ENCODE measurements around the gene DLG5. TPM values are rescaled to one million over a fixed set of nuclear protein-coding genes. Genes with fewer than 3 reads are reported as not detected.

The DLG5 gene
- polyA plus RNA-seq, 2 of the 4 experiments (the other 2 are of a cell fraction), result 17.0 to 30.9 TPM

DNA sequence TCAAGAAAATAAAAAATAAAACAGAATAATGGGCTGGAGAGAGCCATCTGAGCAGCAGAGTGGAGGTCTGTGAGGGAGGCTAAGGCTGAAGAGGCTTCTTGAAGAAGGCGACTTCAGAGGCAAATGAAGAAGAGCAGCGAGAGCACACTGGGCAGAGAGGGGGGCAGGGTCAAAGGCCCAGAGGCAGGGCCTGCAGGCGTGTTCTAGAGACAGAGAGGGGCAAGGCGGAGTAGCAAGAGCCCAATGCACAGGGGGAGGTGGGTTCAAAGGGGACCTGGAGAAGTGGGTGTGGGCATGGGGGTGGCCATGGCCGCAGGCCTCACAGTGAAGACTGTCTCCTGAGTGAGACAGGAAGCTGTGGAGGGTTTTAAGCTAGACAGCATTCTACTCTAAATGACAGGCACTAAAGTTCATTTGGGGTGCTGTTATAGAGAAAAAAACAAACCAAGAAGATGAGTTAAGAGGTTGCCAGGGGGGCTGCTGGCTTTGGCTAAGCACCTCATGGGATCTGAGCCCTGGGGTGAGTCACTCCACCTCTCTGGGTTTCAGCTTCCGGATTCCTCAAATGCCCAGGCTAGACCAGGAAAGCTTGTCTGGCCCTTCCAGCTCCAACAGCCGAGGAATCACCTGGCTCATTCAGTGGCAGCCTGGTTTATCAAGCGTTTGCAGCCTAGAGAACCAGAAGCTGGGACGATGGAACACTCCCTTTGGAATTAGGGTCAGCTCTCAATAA lies 81.7 kb downstream of the DLG5 start:
- Histone ChIP-seq H3K4me2 (peak overlapping the region; percentile 62), H3K4me1 (peaks cover 42% of the 10 kb centered on the region), H3K27ac (peak overlapping the region; percentile 72 to 89), H3K9me3 (no peaks in the 10 kb centered on the region), H3K4me3 (no peak overlapping the region)
- DNase-seq (ENCODE audit: low read depth in 1 of 2, low spot score in 1 of 2) (peak; percentile 70 to 74), FAIRE-seq (no peak), ATAC-seq (peak; percentile 75 to 87; a peak in 4 of 6 replicates)
- ChIA-PET POLR2A (no interaction called here), CTCF (interaction anchor here (0.9 to 1.4 kb wide), 2 partner anchors 80 to 158 kb away, joined by 3 to 6 read pairs; no protein-coding TSS in a partner anchor)
- WGBS (ENCODE audit: missing lambda C conversion rate), result 46% methylated on average over 9 of the region's 9 CpGs
- TF ChIP-seq JUNB (IDR thresholded peaks at IDR 0.05) (0 out of 2 replicates have a peak, but pooled peaks have one; percentile 33), POLR2A (IDR thresholded peaks at IDR 0.05; ENCODE audit: low read length) (no peak), FOSB (CRISPR knock-in tag; IDR thresholded peaks at IDR 0.05) (no peak), FOSL2 (IDR thresholded peaks at IDR 0.05) (no peak), FOSL2 (CRISPR knock-in tag; IDR thresholded peaks at IDR 0.05) (peak; percentile 77), CHD4 (IDR thresholded peaks at IDR 0.05; ENCODE audit: borderline replicate concordance) (no peak), KDM1A (IDR thresholded peaks at IDR 0.05; ENCODE audit: low read depth) (no peak), ZC3H11A (IDR thresholded peaks at IDR 0.05) (no peak), HEYL (CRISPR knock-in tag; IDR thresholded peaks at IDR 0.05) (no peak), SMC3 (IDR thresholded peaks at IDR 0.05) (no peak), RARB (CRISPR knock-in tag; IDR thresholded peaks at IDR 0.05) (no peak), SREBF2 (IDR thresholded peaks at IDR 0.05) (no peak), TP53 (CRISPR knock-in tag; IDR thresholded peaks at IDR 0.05) (0 out of 2 replicates have a peak, but pooled peaks have one; percentile 19), MAFK (IDR thresholded peaks at IDR 0.05; ENCODE audit: partially characterized antibody) (no peak), CHD2 (IDR thresholded peaks at IDR 0.05; ENCODE audit: low read length, partially characterized antibody) (no peak), POLR2AphosphoS2 (conservative IDR thresholded peaks at IDR 0.05; ENCODE audit: low read length) (no peak)
- TF ChIP-seq, protein P1, sequence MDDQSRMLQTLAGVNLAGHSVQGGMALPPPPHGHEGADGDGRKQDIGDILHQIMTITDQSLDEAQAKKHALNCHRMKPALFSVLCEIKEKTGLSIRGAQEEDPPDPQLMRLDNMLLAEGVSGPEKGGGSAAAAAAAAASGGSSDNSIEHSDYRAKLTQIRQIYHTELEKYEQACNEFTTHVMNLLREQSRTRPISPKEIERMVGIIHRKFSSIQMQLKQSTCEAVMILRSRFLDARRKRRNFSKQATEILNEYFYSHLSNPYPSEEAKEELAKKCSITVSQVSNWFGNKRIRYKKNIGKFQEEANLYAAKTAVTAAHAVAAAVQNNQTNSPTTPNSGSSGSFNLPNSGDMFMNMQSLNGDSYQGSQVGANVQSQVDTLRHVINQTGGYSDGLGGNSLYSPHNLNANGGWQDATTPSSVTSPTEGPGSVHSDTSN (IDR thresholded peaks at IDR 0.05), result no peak
- TF ChIP-seq, protein P2, sequence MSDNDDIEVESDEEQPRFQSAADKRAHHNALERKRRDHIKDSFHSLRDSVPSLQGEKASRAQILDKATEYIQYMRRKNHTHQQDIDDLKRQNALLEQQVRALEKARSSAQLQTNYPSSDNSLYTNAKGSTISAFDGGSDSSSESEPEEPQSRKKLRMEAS (IDR thresholded peaks at IDR 0.05), result 0 out of 2 replicates have a peak, but pooled peaks have one; percentile 34
- TF ChIP-seq, protein P3, sequence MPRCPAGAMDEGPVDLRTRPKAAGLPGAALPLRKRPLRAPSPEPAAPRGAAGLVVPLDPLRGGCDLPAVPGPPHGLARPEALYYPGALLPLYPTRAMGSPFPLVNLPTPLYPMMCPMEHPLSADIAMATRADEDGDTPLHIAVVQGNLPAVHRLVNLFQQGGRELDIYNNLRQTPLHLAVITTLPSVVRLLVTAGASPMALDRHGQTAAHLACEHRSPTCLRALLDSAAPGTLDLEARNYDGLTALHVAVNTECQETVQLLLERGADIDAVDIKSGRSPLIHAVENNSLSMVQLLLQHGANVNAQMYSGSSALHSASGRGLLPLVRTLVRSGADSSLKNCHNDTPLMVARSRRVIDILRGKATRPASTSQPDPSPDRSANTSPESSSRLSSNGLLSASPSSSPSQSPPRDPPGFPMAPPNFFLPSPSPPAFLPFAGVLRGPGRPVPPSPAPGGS (IDR thresholded peaks at IDR 0.05), result no peak
- TF ChIP-seq, protein P4, sequence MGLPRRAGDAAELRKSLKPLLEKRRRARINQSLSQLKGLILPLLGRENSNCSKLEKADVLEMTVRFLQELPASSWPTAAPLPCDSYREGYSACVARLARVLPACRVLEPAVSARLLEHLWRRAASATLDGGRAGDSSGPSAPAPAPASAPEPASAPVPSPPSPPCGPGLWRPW (IDR thresholded peaks at IDR 0.05), result no peak
- TF ChIP-seq, protein P5, sequence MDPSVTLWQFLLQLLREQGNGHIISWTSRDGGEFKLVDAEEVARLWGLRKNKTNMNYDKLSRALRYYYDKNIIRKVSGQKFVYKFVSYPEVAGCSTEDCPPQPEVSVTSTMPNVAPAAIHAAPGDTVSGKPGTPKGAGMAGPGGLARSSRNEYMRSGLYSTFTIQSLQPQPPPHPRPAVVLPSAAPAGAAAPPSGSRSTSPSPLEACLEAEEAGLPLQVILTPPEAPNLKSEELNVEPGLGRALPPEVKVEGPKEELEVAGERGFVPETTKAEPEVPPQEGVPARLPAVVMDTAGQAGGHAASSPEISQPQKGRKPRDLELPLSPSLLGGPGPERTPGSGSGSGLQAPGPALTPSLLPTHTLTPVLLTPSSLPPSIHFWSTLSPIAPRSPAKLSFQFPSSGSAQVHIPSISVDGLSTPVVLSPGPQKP (IDR thresholded peaks at IDR 0.05; ENCODE audit: low read depth, low read length), result no peak
- TF ChIP-seq, protein P6, sequence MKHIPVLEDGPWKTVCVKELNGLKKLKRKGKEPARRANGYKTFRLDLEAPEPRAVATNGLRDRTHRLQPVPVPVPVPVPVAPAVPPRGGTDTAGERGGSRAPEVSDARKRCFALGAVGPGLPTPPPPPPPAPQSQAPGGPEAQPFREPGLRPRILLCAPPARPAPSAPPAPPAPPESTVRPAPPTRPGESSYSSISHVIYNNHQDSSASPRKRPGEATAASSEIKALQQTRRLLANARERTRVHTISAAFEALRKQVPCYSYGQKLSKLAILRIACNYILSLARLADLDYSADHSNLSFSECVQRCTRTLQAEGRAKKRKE (CRISPR knock-in tag; IDR thresholded peaks at IDR 0.05; ENCODE audit: low read depth), result no peak

DNA sequence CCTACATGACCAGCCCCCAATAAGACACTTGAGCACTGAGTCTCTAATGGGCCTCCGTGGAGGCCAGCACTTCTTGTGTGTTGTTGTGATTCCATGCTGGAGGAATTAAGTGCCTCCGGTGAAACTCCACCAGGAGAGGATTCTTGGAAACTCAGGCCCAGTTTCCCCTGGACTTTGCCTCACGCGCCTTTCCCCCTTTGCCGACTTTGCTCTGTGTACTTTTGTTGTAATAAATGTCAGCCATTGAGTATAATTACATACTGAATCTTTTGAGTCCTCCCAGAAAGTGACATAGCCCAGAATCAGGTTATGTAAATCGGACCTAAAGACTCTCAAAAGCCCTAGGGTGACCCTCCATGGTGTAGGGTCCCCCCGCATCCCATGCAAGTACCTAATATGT lies 82.4 kb downstream of the DLG5 start:
- WGBS (ENCODE audit: missing lambda C conversion rate), result 93% methylated on average over 7 of the region's 7 CpGs
- Histone ChIP-seq H3K9me3 (no peaks in the 10 kb centered on the region), H3K4me2 (peak overlapping the region; percentile 62; the same call in 2 of the 3 replicates), H3K4me3 (no peak overlapping the region), H3K4me1 (peaks cover 35% of the 10 kb centered on the region), H3K27ac (peak overlapping the region; percentile 72 to 89; a peak in 5 of 6 replicates)
- POLR2A ChIA-PET, result no interaction called here
- DNase-seq (ENCODE audit: low read depth in 1 of 2, low spot score in 1 of 2) (no peak), ATAC-seq (no peak), FAIRE-seq (no peak)
- TF ChIP-seq SREBF2 (IDR thresholded peaks at IDR 0.05) (no peak), MAZ (IDR thresholded peaks at IDR 0.05; ENCODE audit: borderline replicate concordance, low read depth, low read length) (no peak), RNF2 (IDR thresholded peaks at IDR 0.05; ENCODE audit: borderline replicate concordance, low read depth) (no peak), CBX8 (IDR thresholded peaks at IDR 0.05) (no peak), HOXB13 (CRISPR knock-in tag; IDR thresholded peaks at IDR 0.05; ENCODE audit: low read depth) (no peak), ZC3H11A (IDR thresholded peaks at IDR 0.05) (no peak), BHLHE40 (IDR thresholded peaks at IDR 0.05; ENCODE audit: low read depth, low read length) (no peak), TFCP2L1 (CRISPR knock-in tag; IDR thresholded peaks at IDR 0.05) (no peak), MYC (IDR thresholded peaks at IDR 0.05; ENCODE audit: borderline replicate concordance, low read length) (no peak), JUNB (IDR thresholded peaks at IDR 0.05) (no peak)
- TF ChIP-seq, protein P4 (IDR thresholded peaks at IDR 0.05), result no peak
- TF ChIP-seq, protein P7, sequence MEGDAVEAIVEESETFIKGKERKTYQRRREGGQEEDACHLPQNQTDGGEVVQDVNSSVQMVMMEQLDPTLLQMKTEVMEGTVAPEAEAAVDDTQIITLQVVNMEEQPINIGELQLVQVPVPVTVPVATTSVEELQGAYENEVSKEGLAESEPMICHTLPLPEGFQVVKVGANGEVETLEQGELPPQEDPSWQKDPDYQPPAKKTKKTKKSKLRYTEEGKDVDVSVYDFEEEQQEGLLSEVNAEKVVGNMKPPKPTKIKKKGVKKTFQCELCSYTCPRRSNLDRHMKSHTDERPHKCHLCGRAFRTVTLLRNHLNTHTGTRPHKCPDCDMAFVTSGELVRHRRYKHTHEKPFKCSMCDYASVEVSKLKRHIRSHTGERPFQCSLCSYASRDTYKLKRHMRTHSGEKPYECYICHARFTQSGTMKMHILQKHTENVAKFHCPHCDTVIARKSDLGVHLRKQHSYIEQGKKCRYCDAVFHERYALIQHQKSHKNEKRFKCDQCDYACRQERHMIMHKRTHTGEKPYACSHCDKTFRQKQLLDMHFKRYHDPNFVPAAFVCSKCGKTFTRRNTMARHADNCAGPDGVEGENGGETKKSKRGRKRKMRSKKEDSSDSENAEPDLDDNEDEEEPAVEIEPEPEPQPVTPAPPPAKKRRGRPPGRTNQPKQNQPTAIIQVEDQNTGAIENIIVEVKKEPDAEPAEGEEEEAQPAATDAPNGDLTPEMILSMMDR (IDR thresholded peaks at IDR 0.05), result no peak
- CTCF ChIA-PET, result no interaction called here

All from A549 (cell line).